HL-60 (cell line): ENCODE measurements around the gene PRKCE.

ENCODE experiments used
- DNase-seq, 2 experiments: peaks; one replicate each; pipeline ENCODE4 v3.0.0-alpha.2; 2010 to 2020; ENCODE audit warnings: low read depth in 1 of 2, low spot score in 1 of 2
- H3K27ac ChIP-seq: fragments of 250-450 bp; sonication (Bioruptor Pico); replicated peaks from 2 replicates; pipeline ENCODE4 v1.5.1; 2020; ENCODE audit warnings: mild to moderate bottlenecking, moderate library complexity
- H3K27me3 ChIP-seq: fragments of 250-450 bp; sonication (Bioruptor Pico); 2 replicates; pipeline ENCODE4 v1.5.1; 2021; ENCODE audit warnings: mild to moderate bottlenecking, moderate library complexity; ENCODE audit not compliant: insufficient read depth, poor library complexity, severe bottlenecking
- H3K4me3 ChIP-seq: replicated peaks from 2 replicates; pipeline ENCODE4 v1.5.1; 2011; ENCODE audit warnings: mild to moderate bottlenecking, control low read depth, low read length; ENCODE audit not compliant: insufficient read depth
- GABPA ChIP-seq: IDR thresholded peaks from 2 replicates; pipeline ENCODE4 v1.6.1; 2012; ENCODE audit warnings: low read depth
- POLR2AphosphoS5 ChIP-seq: IDR thresholded peaks from 2 replicates; pipeline ENCODE4 v1.6.1; 2012; ENCODE audit warnings: low read depth
- REST ChIP-seq: IDR thresholded peaks from 2 replicates; pipeline ENCODE4 v1.6.1; 2012; ENCODE audit warnings: low read depth; ENCODE audit not compliant: insufficient replicate concordance
- SPI1 ChIP-seq: IDR thresholded peaks from 2 replicates; pipeline ENCODE4 v1.6.1; 2012; ENCODE audit warnings: low read depth, mild to moderate bottlenecking, borderline replicate concordance
- TF ChIP-seq, protein P1 (sequence below): IDR thresholded peaks from one replicate; pipeline ENCODE4 v1.5.1; 2011; ENCODE audit warnings: low read length, control low read depth, inconsistent platforms; ENCODE audit not compliant: insufficient read depth

PRKCE gene

GRCh38 chr2:46015671-46016070 is 364.2 kb downstream of the PRKCE start:
- TF ChIP-seq, protein P1, sequence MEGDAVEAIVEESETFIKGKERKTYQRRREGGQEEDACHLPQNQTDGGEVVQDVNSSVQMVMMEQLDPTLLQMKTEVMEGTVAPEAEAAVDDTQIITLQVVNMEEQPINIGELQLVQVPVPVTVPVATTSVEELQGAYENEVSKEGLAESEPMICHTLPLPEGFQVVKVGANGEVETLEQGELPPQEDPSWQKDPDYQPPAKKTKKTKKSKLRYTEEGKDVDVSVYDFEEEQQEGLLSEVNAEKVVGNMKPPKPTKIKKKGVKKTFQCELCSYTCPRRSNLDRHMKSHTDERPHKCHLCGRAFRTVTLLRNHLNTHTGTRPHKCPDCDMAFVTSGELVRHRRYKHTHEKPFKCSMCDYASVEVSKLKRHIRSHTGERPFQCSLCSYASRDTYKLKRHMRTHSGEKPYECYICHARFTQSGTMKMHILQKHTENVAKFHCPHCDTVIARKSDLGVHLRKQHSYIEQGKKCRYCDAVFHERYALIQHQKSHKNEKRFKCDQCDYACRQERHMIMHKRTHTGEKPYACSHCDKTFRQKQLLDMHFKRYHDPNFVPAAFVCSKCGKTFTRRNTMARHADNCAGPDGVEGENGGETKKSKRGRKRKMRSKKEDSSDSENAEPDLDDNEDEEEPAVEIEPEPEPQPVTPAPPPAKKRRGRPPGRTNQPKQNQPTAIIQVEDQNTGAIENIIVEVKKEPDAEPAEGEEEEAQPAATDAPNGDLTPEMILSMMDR = no peak
- no peak for TF ChIP-seq REST
- no peak for TF ChIP-seq POLR2AphosphoS5
- TF ChIP-seq SPI1 = no peak
- TF ChIP-seq GABPA = no peak
- Histone ChIP-seq H3K27me3 (no peaks in the 10 kb centered on the region), H3K4me3 (no peak overlapping the region), H3K27ac (no peak overlapping the region)
- DNase-seq = no peak

DNA sequence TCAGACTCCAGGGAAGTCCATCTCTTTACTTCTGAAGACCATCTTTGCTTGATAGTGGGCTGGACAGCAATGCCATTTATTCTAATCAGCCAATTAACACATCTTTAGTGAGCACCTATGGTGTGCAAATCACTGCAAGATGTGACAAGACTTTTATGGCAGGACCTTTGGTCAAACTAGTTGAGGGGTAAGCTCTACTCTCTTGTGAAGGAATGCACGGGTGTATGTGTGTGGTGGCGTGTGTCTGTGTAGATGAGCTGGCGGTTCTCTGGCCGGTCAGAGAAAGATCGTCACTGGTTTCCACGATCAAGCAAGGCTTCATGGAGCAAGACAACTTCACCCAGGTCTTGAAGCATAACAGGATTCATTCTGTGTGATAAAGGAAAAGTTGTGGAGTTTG is 364.6 kb downstream of the PRKCE start:
- no peak for TF ChIP-seq SPI1
- no peak for TF ChIP-seq POLR2AphosphoS5
- TF ChIP-seq, protein P1 = no peak
- no peak for TF ChIP-seq GABPA
- TF ChIP-seq REST = no peak
- Histone ChIP-seq H3K4me3 (no peak overlapping the region), H3K27ac (no peak overlapping the region), H3K27me3 (no peaks in the 10 kb centered on the region)
- no peak for DNase-seq

DNA sequence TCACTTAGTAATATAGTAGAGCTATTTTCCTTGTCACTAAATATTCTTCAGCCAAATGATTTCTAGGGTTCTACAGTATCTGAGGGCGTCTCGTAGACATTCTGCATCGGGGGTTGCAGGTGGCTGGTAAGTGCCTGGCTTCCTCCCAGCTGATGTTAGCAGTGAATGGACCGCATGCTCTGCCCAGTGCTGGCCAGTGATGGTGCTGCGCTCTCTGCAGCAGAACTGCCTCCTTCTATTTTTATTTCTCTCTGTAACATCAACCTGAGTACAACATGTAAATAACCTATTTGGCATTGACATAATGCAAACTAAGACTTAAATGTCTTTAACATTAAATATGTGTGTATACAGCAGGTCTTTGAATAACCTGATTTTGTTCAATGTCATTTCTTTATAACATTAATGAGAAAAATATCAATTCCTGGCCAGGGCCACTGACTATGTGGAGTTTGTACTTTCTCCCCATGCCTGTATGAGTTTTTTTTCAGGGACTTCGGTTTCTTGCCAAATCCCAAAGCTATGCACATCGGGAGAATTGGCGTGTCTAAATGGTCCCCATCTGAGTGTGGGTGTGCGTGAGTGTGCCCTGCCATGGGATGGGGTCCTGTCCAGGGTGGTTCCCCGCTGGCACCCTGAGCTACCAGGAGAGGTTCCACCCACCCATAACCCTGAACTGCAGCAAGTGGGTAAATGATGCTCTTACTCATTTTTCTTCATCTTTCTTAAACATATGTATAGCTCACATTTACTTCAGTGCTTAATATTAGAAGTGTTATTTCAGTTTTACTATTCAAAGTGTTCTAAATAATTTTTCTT is 367.5 kb downstream of the PRKCE start:
- DNase-seq = no peak
- no peaks in the 10 kb centered on the region for H3K27me3 ChIP-seq
- TF ChIP-seq SPI1 (no peak), REST (no peak), GABPA (no peak)
- TF ChIP-seq, protein P1 = no peak
- no peak overlapping the region for H3K27ac ChIP-seq
- H3K4me3 ChIP-seq = no peak overlapping the region
